T-cell (primary cell): ENCODE data around the gene USP6NL. TPM values are rescaled to one million over a fixed set of nuclear protein-coding genes. Genes with fewer than 3 reads are reported as not detected.

Source experiments
- ATAC-seq, 4 experiments: fragments of 200-7000 bp in 3 of 4; fragments of 150-1000 bp in 1 of 4; cut with Tn5 transposase; replicated peaks in 1 of 4; 1 replicate in 3 of 4; 2 replicates in 1 of 4; pipeline ENCODE4 v1.10.0; 2021; ENCODE audit warnings: moderate library complexity in 3 of 4, mild to moderate bottlenecking in 2 of 4, moderate number of reproducible peaks in 1 of 4
- CTCF ChIA-PET, 2 donors: fragments of 300-600 bp; sonication (Branson Sonifier 250); formaldehyde crosslinking; loops; one replicate each; lab custom pipeline; 2022; ENCODE audit warnings: antibody characterized with exemption in 2 of 2; lab: Charles Lee
- POLR2A ChIA-PET, 2 donors: fragments of 300-600 bp; sonication (Branson Sonifier 250); formaldehyde crosslinking; loops; one replicate each; lab custom pipeline; 2022; ENCODE audit warnings: antibody characterized with exemption in 2 of 2; lab: Charles Lee
- DNase-seq, 35 experiments: peaks; one replicate each; pipeline versions ENCODE4 v3.0.0 to v3.0.0-alpha.2; 2013 to 2023
- H3K27ac ChIP-seq: one replicate; pipeline ENCODE4 v1.5.1; 2013; ENCODE audit warnings: low read length
- H3K27me3 ChIP-seq, 2 experiments: replicated peaks in 1 of 2; 1 replicate in 1 of 2; 2 replicates in 1 of 2; pipeline versions ENCODE4 v1.6.1 to v1.7.0; 2013; ENCODE audit warnings: low read length in 1 of 2, mixed read lengths in 1 of 2; ENCODE audit not compliant: control insufficient read depth in 2 of 2, insufficient read depth in 2 of 2; ENCODE audit errors: extremely low read depth in 1 of 2
- H3K36me3 ChIP-seq, 2 donors: 1 replicate in 1 of 2; 2 replicates in 1 of 2; pipeline versions ENCODE4 v1.6.1 to v1.7.0; 2013; ENCODE audit warnings: low read length in 1 of 2; ENCODE audit not compliant: control insufficient read depth in 2 of 2, insufficient read depth in 1 of 2; ENCODE audit errors: extremely low read depth in 1 of 2
- H3K4me1 ChIP-seq, 2 experiments: 1 replicate in 1 of 2; 2 replicates in 1 of 2; pipeline versions ENCODE4 v1.6.1 to v1.7.0; 2013; ENCODE audit warnings: low read length in 2 of 2, mixed read lengths in 1 of 2; ENCODE audit not compliant: insufficient read depth in 2 of 2, control insufficient read depth in 1 of 2; ENCODE audit errors: extremely low read depth in 1 of 2
- H3K4me3 ChIP-seq, 2 donors: 1 replicate in 1 of 2; 2 replicates in 1 of 2; pipeline versions ENCODE4 v1.5.1 to v1.7.0; 2013; ENCODE audit warnings: mild to moderate bottlenecking in 2 of 2, low read length in 1 of 2, moderate library complexity in 1 of 2; ENCODE audit not compliant: control insufficient read depth in 1 of 2; ENCODE audit errors: extremely low read depth in 1 of 2
- H3K9me3 ChIP-seq: 2 replicates; pipeline ENCODE4 v1.7.0; 2013
- H3K27ac Mint-ChIP-seq, 2 donors: one replicate each; pipeline ENCODE4 v1.8.0; 2020 to 2021; ENCODE audit warnings: mild to moderate bottlenecking in 2 of 2, mixed read lengths in 2 of 2
- H3K27me3 Mint-ChIP-seq, 2 donors: one replicate each; pipeline ENCODE4 v1.8.0; 2021 to 2022; ENCODE audit warnings: mixed read lengths in 2 of 2
- H3K36me3 Mint-ChIP-seq: one replicate; pipeline ENCODE4 v1.8.0; 2021; ENCODE audit warnings: mixed read lengths
- H3K4me1 Mint-ChIP-seq, 3 donors: one replicate each; pipeline ENCODE4 v1.8.0; 2020 to 2022; ENCODE audit warnings: mixed read lengths in 3 of 3, mild to moderate bottlenecking in 1 of 3
- H3K4me3 Mint-ChIP-seq, 3 donors: one replicate each; pipeline ENCODE4 v1.8.0; 2020 to 2022; ENCODE audit warnings: mild to moderate bottlenecking in 3 of 3, mixed read lengths in 3 of 3, moderate library complexity in 3 of 3
- H3K9me3 Mint-ChIP-seq, 3 donors: one replicate each; pipeline ENCODE4 v1.8.0; 2020 to 2022; ENCODE audit warnings: mixed read lengths in 3 of 3
- WGBS: methylation state at CpG from one replicate; pipeline ENCODE4 v1.1.5; 2013; ENCODE audit warnings: missing lambda C conversion rate; ENCODE audit not compliant: insufficient coverage; 5-methylcytosine and 5-hydroxymethylcytosine counted together
- total RNA-seq, 35 experiments: library from RNA in 6 of 35; stranded (reverse) in 6 of 35; fragments of 120-200 nt in 1 of 35; gene quantifications; one replicate each; pipeline versions ENCODE4 v1.2.1 to v1.2.4 and lab custom pipeline; 2013 to 2026

The USP6NL gene
- total RNA-seq, 5 donors from 2014 or later (not counting 1 experiment from before 2014, with no cell fraction given) = 3.9 to 7.6 (median 4.6) TPM

DNA sequence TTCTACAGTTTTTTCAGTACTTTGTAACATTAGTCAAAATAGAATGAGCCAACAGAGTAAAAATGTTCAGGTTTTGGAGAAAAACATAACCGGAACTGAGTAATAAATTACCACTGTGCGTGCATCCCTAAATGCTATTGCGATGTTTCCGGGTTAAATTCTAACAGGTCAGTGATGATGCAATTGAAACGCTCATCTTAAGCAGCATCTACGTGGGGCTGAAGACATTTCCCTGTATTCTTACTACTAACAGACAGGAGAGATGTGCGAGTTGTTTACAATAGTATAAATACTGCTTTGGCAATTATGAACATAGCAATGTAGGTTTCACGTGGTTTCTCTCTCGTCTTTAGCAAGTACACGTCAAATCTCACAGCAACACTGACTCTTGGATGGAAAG is 149.4 kb downstream of the USP6NL start:
- Mint-ChIP-seq H3K9me3 (no peaks in the 10 kb centered on the region), H3K4me3 (no peak overlapping the region), H3K4me1 (peaks cover 0 to 7% (median 0%) of the 10 kb centered on the region in 3 donors), H3K27me3 (no peaks in the 10 kb centered on the region), H3K36me3 (peaks cover 20% of the 10 kb centered on the region), H3K27ac (no peak overlapping the region)
- Histone ChIP-seq H3K9me3 (no peaks in the 10 kb centered on the region), H3K4me3 (no peak overlapping the region), H3K27me3 (no peaks in the 10 kb centered on the region), H3K27ac (no peak overlapping the region), H3K4me1 (no peaks in the 10 kb centered on the region), H3K36me3 (peaks cover 5% of the 10 kb centered on the region in 2 donors)
- DNase-seq = no peak
- ATAC-seq = no peak
- ChIA-PET CTCF (no interaction called here), POLR2A (no interaction called here)
- 93% methylated on average over 5 of the region's 10 CpGs for WGBS

DNA sequence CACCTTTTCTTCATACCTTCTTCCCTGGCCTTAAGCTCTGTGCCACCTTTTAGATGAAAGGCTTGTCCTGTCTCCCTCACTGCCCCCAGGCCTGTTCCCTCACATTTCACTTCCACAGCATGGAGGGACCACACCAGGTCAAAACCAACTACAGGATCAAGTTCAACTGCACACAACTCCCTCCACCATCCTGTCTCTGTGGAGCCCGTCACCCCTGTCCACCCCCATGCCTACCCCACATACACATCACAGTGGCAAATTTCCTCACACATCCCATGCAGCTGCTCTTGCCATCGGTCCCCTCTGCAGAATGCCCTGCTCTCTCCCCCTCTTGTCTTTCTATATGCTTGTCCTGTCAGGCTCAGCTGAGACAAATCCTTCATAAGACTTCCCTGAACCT is 154.1 kb downstream of the USP6NL start:
- H3K27ac Mint-ChIP-seq = no peak overlapping the region
- no peak overlapping the region for H3K4me3 Mint-ChIP-seq
- H3K27me3 ChIP-seq = no peaks in the 10 kb centered on the region
- DNase-seq = no peak
- ChIA-PET POLR2A (no interaction called here), CTCF (no interaction called here)
- ATAC-seq = no peak
- peaks cover 1 to 4% of the 10 kb centered on the region in 2 donors for H3K36me3 ChIP-seq
- H3K36me3 Mint-ChIP-seq = peaks cover 2% of the 10 kb centered on the region
- no peak overlapping the region for H3K4me3 ChIP-seq
- H3K9me3 Mint-ChIP-seq = no peaks in the 10 kb centered on the region
- no peaks in the 10 kb centered on the region for H3K27me3 Mint-ChIP-seq
- H3K4me1 Mint-ChIP-seq = no peaks in the 10 kb centered on the region
- no peaks in the 10 kb centered on the region for H3K9me3 ChIP-seq
- WGBS = 100% methylated on average over 2 of the region's 2 CpGs
- H3K4me1 ChIP-seq = no peaks in the 10 kb centered on the region
- H3K27ac ChIP-seq = no peak overlapping the region

DNA sequence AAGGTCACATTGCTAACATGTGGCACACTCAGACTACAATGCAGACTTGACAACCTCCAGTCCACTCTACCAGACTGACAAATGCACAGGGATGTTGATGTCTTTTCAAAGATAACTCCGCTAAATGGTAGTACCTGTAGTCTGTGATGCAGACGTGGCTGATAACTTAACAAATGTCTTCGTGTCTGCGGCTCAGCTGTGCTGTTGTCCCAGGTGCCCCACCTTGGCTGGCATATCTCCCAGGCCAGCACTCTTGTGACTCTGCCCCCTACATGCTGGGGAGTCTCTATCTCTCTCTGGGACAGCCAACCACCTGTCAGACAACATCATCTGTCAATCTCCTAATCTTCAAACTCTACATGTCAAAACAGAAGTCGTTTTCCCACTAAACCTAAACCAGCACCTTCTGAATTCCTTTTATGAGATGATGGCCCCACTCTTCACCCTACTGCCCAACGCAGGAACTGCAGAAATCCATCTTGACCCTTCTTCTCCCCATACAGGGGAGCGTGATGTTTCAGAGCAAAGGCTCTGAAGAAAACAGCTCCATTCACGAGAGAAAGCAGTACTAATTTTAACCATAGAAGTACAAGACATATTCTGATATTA is 156.4 kb downstream of the USP6NL start:
- peak in 1 of 35 experiments; percentile 14 for DNase-seq
- H3K36me3 Mint-ChIP-seq = no peaks in the 10 kb centered on the region
- Histone ChIP-seq H3K9me3 (no peaks in the 10 kb centered on the region), H3K4me1 (no peaks in the 10 kb centered on the region), H3K4me3 (no peak overlapping the region), H3K27ac (no peak overlapping the region), H3K27me3 (no peaks in the 10 kb centered on the region), H3K36me3 (no peaks in the 10 kb centered on the region)
- H3K4me1 Mint-ChIP-seq = no peaks in the 10 kb centered on the region
- no peak overlapping the region for H3K27ac Mint-ChIP-seq
- 87% methylated on average over 5 of the region's 8 CpGs for WGBS
- H3K4me3 Mint-ChIP-seq = no peak overlapping the region
- ATAC-seq = no peak
- POLR2A ChIA-PET = no interaction called here
- CTCF ChIA-PET = no interaction called here
- H3K9me3 Mint-ChIP-seq = no peaks in the 10 kb centered on the region
- H3K27me3 Mint-ChIP-seq = peaks cover 0 to under 1% of the 10 kb centered on the region in 2 donors

DNA sequence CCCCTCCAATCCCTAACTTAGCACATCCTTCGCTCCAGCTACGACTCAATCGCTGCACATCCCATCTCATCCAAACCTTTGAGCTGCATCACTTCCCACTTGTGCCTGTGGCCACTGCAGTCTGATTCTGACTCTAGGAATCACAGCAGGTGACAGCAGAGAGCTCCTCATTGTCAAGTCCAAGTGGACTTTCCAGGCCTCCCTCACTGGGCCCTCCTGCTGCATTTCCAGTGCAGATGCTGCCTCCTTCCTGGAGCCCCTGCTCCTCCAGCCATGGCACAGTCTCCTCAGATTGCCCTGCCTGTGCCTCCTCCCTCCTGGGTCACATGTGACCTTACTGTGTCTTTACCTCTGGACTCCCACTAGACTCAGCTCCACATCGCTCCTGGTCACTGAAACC is 157.3 kb downstream of the USP6NL start:
- CTCF ChIA-PET = interaction anchor here in 1 of 2 donors (0.5 kb wide), 1 partner anchor 1528 kb away, joined by 14 read pairs; no protein-coding TSS in a partner anchor

DNA sequence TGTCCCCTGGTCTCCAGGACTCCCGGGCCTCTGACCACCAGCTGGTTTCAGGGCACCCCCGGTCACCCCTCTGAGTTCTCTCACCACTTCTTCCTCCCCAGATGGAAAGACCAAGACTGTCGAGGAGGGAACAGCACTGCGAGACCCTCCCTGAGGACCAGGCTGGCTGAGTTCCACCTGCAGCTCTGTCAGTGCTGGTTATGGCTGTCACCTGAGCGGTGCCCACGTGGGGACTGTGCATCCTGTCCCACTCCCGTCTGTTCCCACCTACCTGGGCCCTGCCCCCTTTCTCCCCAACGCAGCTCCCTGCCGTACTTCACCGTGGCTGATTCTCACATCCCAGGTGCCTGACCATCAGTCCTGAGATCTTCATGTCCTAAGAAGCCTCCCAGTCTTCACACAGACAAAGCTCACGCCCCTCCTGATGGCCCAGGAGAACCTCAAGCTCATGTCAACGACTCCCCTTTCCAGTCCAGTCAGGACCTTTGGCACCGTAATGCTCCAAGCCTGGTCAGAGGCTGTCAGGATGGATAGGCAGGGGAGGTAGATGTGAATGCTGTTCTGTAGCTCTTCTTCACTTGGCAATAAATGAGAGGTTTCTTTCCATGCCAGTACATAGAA is 159.7 kb downstream of the USP6NL start:
- POLR2A ChIA-PET = no interaction called here
- WGBS = 82% methylated on average over 11 of the region's 13 CpGs

More for the DNA sequence above, 157.3 kb downstream of the USP6NL start:
- WGBS = 92% methylated on average over 2 of the region's 4 CpGs
- Mint-ChIP-seq H3K4me3 (no peak overlapping the region), H3K36me3 (no peaks in the 10 kb centered on the region), H3K27me3 (peaks cover 0 to 2% of the 10 kb centered on the region in 2 donors), H3K9me3 (no peaks in the 10 kb centered on the region), H3K27ac (no peak overlapping the region), H3K4me1 (no peaks in the 10 kb centered on the region)
- Histone ChIP-seq H3K4me3 (no peak overlapping the region), H3K27me3 (no peaks in the 10 kb centered on the region), H3K4me1 (no peaks in the 10 kb centered on the region), H3K27ac (no peak overlapping the region), H3K36me3 (no peaks in the 10 kb centered on the region), H3K9me3 (no peaks in the 10 kb centered on the region)
- DNase-seq (no peak), ATAC-seq (no peak)
- POLR2A ChIA-PET = no interaction called here

DNA sequence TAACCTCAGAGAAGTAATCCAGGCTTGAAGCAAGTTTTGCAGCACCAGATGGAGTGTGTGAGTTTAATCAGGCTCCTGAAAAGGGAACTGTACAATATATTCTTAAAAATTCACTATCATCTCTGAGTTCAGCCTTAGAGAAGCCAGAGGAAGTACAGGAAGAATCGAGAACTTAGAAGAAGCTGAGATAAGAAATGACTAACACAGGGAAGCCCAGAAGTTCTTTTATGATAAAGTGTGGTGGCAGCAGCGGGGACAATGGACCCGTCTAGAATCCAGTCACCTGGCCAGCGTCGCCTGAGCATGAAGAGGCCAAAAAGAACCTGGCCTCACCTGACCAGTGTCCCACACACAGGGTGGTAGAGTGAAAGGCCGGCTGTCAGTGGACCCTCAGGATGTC is 161.0 kb downstream of the USP6NL start:
- Mint-ChIP-seq H3K36me3 (no peaks in the 10 kb centered on the region), H3K4me1 (peaks cover 11 to 21% (median 12%) of the 10 kb centered on the region in 3 donors), H3K9me3 (no peaks in the 10 kb centered on the region), H3K27me3 (peaks cover 2 to 5% of the 10 kb centered on the region in 2 donors), H3K4me3 (no peak overlapping the region), H3K27ac (no peak overlapping the region)
- Histone ChIP-seq H3K4me3 (no peak overlapping the region), H3K9me3 (no peaks in the 10 kb centered on the region), H3K27me3 (peaks cover 0 to 2% of the 10 kb centered on the region in 2 experiments), H3K36me3 (no peaks in the 10 kb centered on the region), H3K4me1 (peaks cover 0 to 4% of the 10 kb centered on the region in 2 experiments), H3K27ac (no peak overlapping the region)
- ChIA-PET CTCF (no interaction called here), POLR2A (no interaction called here)
- DNase-seq (no peak), ATAC-seq (no peak)
- WGBS = 26% methylated on average over 5 of the region's 6 CpGs

More for the DNA sequence above, 159.7 kb downstream of the USP6NL start:
- DNase-seq (no peak), ATAC-seq (no peak)
- no peak overlapping the region for H3K27ac ChIP-seq
- Mint-ChIP-seq H3K27me3 (peaks cover 0 to 2% of the 10 kb centered on the region in 2 donors), H3K4me1 (peaks cover 11 to 13% (median 12%) of the 10 kb centered on the region in 3 donors), H3K4me3 (no peak overlapping the region), H3K9me3 (no peaks in the 10 kb centered on the region), H3K36me3 (no peaks in the 10 kb centered on the region), H3K27ac (no peak overlapping the region)
- CTCF ChIA-PET = interaction anchor here in 1 of 2 donors (0.7 kb wide), 1 partner anchor 131 kb away, joined by 3 read pairs; no protein-coding TSS in a partner anchor
- peaks cover 0 to 2% of the 10 kb centered on the region in 2 experiments for H3K27me3 ChIP-seq
- H3K4me3 ChIP-seq = no peak overlapping the region
- no peaks in the 10 kb centered on the region for H3K9me3 ChIP-seq
- no peaks in the 10 kb centered on the region for H3K36me3 ChIP-seq
- H3K4me1 ChIP-seq = peaks cover 0 to 4% of the 10 kb centered on the region in 2 experiments
